Activated CD4-positive, alpha-beta T cell treated with anti-CD3 and anti-CD28 coated beads, Interleukin-10, Interleukin-2, amounts not matched to agents 100 ng/mL and 50 ng/mL, durations not matched to agents 16 hours and 8 hours (primary cell): Measurements from ENCODE around the gene UMAD1.

Experiments used
- DNase-seq: peaks from one replicate; pipeline ENCODE4 v3.0.0-alpha.2; 2020

UMAD1 gene

DNA sequence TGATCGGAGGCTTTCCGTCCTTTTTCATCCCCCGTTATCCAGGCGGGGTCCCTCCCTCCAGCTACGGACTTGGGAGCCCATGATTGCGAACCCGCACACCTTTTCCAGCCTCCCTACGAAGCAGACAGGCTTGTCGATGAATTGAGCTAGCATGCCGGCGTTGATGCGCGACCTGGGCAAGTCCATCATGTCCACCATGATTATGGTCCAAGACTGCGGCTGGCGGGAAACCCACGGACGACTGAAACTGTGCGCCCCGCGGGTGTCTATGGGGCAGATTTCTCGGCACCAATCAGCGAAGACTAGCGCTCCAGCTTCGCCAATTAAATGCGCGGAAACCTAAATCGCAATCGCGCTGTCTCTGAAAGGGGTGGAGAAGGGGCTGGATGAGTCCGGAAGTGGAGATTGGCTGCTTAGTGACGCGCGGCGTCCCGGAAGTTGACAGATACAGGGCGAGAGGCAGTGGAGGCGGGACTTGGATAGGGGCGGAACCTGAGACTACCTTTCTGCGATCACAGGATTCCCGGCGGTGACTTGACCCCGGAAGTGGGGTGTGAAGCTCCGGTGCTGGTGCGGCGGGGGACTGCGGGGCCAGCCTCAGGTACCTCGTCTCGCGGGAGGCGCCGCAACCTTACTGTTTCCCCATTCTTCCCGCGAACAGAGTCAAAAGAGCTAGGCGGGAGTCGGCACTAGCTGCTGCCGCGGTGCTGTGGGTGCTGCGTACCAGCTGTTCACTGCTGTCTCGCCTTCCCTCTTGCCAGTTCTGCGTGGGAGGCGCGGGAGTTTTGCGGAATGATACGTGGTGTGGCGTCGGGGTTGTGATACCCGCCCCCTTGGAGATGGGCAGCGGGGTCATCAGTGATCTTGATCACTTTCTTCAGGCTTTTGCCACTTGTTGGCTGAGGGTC lies at the start of gene UMAD1:
UMAD1 (plus strand) TSS at position 532 of the 908 bp plus-strand sequence. CDS start 32,620 bp downstream, outside the sequence.
- DNase-seq, result peak; percentile 99

DNA sequence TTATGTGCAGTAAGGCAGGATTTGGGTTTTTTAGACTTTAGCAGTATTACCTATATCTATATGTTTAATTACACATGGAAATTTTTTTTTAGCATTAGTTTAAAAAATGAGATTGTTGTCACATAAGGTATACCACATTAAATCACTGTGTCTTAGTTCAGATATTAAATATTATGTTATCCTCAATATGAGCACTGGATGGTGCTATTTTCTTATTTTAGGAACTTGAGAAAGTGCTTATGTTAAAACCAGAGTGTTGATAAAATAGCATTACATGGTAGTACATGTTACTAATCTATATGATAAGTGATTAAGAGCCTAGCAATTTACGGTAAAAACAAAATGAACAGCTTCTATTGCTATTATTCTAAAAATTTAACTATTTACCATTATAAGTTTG lies 45.1 kb upstream of the UMAD1 start:
- peak; percentile 16 for DNase-seq

DNA sequence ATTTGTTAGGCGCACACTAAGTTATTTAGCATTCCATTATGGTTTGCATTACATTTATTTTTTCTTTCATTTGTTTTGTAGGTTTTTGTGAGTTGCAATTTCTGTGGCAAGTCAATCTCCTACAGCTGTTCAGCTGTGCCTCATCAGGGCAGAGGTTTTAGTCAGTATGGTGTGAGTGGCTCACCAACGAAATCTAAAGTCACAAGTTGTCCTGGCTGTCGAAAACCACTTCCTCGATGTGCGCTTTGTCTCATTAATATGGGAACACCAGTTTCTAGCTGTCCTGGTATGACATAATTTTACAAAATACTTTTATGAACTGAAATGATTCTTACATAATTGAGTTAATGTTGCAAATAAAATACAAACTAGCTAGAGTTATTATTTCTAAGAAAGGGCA lies 44.4 kb upstream of the UMAD1 start:
- peak; percentile 29 for DNase-seq

DNA sequence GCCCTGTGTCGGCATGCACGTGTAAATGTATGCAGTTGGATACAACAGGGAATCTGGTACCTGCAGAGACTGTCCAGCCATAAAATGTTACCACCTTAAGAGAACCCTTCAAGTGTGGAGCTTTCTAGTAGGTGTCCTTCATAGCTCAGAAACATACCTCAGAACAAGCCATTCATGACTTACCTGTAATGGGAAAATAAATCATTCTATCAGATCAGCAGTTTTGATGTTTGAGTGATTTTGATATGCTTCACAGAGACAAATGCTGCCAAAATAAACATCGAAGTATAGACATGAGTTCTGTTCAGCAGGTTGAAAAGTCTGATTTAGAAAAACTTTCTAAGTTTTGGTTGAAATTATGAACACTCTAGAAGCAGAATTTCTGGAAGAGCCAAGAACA lies 33.5 kb upstream of the UMAD1 start:
- DNase-seq, result no peak

DNA sequence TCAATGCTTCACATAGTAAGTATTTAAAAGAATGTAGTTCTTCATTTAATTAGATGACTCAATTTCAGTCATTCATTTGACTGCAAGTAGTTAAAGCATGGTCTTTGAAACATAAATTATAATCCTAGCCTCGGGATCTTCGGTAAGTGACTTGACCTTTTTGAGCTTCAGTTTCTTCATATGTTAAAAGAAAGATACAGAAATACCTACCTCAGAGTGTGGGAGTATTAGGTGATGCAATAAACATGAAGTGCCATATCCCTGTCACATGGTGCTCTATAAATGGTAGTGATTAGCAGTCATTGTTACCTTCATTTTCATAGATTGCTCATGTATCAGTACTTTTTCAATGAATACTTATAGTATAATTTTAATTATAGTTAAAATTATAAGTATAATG lies 31.2 kb upstream of the UMAD1 start:
- DNase-seq, result no peak

DNA sequence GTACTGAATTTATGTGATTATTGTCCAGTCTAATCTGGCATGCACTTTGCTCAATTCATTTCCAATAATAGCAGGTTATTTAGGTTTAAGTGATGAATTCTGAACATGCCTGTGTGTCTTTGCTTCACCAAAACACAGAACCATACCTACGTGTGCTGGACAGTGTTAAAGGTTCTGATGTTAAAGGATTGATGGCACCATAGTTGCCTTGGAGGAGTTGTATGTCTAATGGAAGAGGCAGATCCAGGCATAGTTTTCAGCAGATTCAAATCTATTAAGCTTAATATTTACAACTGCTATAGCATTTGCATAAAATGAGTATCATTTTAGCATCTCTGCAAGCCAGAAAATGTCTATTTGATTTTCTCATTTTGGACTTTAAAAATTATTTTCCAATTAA lies 28.0 kb upstream of the UMAD1 start:
- DNase-seq, result no peak

DNA sequence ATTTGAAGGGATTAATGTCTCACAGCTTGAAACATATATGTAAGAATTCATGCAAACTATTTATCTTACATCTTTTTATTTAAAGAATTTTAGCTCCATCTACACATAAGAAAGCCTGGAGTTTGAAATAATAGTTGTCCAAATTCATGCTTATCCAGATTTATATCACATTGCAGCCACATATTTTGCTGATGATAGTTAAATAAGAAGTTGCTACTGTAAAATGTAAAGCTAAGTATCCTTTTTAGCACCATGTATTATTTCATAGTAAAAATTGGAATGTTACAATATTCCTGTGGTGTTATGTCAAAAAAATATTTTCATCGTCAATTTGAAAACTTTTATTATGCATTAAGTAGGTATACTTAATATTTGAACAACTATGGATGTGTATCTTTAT lies 27.3 kb upstream of the UMAD1 start:
- no peak for DNase-seq

DNA sequence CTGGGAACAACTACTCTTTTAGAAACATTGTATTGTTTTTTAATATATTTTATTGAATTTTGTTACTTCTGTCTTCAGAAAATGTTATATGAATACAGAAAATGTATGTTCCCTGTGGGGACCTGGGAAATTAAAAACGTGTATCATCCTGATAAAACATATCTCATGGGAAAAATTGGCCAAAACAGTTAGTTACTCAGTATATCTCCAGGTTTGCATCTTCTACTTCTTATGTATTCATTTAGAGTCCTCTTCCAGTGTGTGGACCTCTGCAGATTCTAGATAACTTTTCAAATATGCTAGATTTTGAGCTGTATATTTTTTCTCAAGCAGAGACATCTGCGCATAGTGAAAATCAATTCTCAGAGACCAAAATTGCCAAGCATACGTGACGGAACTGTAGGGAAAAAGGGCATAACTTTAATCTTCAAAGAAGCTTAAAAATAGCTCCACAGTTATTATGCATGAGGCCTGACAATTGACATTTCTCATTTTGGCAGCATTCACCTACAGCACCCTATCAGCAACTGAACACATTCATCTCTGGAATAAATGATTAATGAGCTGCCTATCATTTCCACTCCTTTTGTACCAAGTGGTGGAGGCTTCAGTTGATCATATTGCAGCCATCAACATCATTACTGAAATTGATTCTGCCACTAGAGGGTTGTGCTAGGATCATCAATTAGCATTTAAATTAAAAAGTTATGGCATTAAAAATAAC lies 26.4 kb upstream of the UMAD1 start:
- no peak for DNase-seq

DNA sequence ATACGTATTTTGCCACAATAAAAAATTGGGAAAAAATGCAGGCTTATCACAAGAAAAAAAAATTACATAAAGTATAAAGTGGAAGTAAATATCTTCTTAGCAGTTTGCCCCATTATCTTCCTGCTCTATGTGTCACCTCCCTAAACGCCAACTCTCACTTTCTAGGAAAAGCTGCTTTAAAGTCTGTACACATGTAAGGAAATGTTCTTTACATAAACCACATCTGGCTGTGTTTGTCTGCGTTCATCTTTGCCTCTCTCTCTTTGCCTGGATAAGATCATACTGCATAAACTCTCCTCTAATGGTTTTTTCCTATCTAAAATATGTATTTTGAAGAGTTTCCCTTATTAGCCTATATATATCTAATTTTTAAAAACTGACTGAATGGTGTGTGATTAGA lies 23.0 kb upstream of the UMAD1 start:
- no peak for DNase-seq

DNA sequence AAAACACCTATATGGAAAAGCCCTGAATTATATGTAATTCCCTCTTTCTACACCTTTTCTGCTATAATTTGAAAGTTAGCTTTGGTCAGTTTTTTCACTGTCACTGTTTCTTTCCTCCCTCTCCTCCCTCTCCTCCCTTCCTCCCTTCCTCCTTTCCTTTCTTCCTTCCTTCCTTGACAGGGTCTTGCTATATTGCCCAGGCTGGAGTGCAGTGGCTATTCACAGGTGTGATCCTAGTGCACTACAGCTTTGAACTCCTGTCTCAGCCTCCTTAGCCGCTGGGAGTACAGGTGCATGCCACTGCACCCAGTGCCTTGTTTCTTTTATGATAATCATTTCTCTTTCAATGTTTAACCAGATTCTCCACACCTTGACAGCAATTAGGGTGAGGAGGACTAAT lies 22.1 kb upstream of the UMAD1 start:
- no peak for DNase-seq

DNA sequence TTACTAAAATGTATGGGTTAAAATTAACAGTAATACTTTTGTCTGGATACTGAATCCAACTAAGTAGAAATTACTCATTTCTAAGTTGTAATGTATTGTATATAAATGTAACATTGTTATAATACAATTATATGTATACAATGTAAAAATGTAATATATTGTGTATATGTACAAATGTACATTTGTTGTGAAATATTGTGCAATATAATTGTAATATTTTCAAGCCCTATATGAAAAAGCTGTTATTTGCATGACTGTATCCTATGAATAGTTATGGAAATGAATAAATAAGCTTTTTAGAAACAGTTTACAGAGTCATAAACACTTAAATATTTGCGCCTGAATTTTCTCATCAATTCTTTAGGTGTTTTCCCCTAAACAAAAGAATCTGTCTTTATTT lies 20.3 kb upstream of the UMAD1 start:
- no peak for DNase-seq

DNA sequence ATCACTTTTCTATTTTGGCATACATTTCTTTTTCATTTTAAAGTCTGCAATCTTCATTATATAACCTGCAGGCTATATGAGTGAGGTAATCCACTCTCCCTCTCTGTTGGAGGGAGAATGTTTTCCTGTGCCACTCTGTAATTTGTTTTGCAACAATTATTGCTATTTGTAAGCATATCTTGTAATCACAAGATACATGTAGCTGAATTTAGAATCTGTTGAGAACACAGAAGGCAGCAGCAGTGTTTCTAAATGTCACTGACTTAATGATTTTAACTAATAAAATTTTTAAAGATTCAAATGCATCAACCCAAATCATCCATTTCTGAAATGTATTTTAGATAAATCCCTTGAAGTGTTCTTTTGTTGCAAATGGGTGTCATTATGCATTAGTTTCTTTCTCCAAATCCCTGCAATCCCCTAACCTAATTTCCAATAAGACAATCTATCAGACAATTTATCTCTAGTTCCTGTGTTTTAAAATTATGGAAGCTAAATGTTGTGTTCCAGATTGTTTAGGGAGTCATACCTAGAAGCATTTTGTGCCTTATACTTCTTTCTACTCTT lies 19.8 kb upstream of the UMAD1 start:
- DNase-seq, result no peak

DNA sequence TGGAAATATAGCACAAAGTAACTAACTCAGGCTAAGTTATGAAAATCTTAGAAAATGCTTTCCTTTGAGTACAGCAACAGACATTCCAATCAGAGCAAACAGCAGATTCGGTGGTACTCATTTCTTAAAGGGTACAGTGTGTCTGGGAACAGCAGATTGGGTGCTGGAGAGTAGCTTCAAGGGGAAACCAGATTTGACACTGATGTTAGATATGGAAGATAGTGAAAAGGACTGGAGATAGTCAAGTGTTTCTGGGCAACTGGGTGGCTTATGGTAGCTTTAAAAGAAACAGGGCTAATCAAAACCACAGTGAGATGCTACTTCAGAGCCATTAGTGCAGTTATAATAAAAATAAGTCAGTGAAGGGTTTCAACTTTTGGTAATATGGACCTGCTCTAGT lies 12.1 kb upstream of the UMAD1 start:
- no peak for DNase-seq

DNA sequence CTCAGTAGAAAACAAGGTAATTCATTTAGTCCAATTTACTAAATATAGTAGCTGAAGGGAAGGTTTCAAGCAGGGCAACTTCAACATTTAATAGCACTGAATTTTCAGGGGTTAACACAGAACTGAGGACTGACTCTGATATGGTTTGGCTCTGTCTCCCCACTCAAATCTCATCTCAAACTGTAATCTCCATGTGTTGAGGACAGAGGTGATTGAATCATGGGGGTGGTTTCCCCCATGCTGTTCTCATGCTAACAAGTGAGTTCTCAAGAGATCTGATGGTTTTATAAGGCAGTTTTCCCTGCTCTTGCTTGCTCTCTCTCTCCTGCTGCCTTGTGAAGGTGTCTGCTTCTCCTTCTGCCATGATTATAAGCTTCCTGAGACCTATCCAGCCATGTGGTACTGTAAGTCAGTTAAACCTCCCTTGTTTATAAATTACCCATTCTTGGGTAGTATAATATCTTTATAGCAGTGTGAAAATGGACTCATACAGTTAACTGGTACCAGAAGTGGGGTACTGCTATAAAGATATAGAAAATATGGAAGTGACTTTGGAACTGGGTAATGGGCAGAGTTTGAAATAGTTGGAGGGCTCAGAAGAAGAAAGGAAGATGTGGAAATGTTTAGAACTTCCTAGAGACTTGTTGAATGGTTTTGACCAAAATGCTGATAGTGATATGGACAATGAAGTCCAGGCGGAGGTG lies 9.8 kb upstream of the UMAD1 start:
- no peak for DNase-seq

DNA sequence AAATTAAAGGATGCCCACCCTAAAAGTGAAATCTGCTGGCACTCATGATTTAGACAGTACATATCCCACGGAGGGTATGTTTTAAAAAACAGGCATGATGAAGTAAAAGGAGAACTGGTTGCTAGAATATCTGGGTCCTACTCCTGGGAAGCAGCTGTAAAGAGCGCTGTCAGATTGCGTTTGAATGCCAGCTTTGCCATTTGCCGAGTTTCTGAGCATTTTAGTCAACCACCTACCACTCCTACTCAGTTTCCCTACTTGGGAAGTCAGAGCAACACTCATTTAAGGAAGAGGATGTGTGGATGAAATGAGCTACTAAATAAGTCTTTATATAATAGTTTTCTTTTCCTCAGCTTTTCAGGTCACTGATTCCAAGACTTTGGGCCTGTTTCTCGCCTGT lies 1.1 kb upstream of the UMAD1 start:
- DNase-seq, result peak; percentile 7

DNA sequence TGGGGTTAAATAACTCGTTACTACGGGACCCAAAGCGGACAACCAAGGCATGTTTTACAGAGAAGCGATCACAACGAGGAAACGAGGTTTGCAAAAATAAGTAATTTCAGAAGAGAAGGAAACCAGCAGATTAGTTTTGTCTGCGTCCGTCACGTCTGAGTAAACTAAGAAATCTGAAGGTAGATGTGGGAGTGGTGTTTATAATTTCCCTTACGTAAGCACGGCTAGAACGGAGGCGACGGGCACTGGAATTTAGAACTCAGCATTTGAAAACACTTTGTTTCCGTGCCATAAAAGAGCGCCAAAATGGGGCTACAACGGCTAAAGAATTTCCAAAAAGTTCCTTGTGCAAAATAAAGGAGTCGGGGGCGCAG lies 718 bp upstream of the UMAD1 start:
- peak; percentile 67 for DNase-seq

DNA sequence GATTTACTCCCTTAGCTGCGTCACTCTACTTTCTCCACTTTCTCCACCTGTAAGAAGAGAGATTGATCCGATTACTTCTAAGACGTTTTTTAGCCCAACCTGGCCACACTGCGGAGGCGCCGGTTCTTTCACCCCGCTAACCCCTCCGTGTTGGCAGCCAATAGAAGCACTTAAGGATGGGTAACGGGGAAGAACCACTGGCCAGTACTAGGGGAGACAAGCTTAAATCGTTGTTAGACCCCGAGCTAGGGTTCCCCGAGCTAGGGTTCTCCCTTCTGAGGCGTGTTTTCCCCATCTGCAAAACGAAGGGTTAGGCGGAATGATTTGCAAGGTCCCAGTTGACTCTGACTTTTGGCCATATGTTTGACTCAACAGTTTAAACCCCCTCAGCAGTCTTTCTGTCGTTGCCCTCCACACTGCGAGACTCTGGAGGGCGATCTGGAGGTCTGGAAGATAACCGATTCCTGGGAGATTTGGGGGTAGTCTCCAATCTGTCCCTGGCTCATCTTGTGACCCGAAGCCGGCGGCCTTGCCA lies 644 bp downstream of the UMAD1 start:
- no peak for DNase-seq

DNA sequence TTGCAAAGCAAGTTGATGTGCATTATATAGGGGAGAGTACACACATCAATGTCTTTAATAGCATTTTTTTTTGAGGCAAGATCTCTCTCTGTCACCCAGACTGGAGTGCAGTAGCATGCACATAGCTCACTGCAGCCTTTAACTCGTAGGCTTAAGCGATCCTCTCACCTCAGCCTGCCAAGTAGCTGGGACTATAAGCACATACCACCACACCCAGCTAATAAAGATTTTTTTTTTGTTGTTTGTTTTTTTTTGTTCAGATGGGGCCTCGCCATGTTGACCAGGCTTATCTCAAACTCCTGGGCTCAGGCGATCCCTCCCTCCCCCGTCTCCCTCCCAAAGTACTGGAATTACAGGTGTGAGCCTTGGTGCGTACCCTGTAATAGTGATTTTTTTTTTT lies 1.5 kb downstream of the UMAD1 start:
- DNase-seq, result no peak

DNA sequence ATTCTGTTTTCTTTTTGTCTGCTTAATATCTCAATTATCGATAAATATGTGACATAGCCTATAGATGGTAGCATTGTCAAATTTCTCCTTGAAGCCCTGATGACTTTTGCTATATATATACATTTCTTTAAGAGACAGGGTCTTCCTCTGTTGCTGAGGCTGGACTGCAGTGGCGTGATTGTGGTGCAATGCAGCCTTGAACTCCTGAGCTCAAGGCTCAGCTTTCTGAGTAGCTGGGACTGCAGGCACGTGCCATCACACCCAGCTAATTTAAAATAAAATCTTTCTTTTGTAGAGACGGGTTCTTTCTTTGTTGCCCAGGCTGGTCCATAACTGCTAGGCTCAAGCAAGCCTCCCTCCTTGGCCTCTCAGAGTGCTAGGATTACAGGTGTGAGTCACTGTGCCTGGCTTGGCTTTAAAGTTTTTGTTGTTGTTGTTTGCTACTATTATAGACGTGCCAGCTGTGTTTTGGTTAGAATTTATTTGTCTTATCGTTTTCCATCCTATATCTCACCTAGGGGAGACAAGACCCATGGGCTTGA lies 7.0 kb downstream of the UMAD1 start:
- DNase-seq, result no peak

DNA sequence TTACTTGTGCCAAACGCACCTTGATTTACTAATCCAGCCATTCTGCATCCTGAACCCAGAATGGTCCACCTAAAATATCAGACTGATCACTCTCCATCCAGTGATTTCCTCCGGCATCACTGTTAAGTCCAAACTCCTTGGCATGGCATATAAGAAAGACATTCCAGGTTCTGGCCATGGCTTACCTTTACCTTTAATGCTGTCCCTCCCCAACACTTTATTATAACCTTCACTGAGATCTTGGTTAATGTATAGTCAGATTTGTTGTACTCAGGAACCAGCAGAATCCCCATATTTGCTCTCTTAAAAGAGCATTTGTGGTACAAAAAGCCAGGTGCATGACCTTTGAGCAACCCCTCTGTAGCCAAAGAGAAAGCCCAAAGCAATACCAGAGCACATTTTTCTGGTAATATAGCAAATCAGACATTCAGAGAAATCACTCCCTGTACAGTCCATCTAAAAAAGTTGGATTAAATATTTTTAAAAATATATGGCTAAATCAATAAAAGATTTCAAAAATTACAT lies 10.2 kb downstream of the UMAD1 start:
- DNase-seq, result no peak

DNA sequence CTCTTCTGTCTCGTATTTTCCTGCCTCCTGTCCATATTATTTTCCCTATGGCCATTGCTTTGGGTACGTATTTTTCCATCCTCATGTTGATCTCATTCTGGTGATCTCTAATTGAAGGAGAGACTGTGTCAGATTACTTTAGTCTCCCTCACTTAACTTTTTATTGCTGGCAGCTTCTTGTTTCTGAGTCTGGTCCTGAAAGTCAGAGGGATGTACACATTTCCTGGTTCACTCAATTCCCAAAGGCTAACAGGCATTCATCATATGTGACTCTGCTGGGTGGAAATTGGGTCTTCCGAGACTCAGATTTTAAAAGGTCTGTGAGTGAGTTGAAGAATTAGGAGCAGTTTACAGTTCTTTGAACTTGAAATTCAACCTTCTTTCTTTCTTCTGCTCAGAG lies 10.9 kb downstream of the UMAD1 start:
- DNase-seq, result no peak

DNA sequence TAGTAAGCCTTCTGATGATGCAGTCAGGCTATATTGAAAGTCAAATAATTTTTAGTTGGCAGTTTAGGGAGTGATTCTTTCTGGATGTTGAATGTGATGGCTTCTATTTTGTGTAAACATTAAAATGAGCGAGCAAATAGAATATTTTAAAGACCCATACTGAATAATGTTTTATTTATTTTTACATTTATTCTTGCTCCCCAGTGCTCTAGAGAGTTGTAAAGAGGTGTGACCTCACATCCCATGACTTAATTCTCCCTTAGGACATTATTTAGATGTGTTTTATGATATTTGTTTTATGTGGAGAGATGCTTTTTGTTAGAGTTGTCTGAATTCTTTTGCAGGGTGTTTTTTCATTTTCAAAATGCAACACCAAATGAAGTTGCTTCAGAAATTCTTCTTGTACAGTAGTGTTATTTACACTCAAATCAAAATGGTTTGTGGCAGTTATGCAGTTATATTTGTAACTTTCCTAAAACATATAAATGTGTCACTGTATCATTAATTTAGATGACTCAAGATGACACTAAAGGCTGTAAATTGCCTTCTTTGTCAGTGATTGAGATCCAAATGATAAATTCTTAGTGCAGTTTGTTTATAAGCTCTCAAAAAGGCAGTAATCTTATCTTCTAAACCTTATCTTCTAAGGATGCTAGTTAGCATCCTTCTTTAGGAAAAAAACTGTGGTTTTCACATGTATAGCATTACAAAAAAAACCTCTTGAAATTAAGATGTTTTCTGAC lies 12.4 kb downstream of the UMAD1 start:
- DNase-seq, result no peak
